GM12892 (cell line): Measurements from ENCODE around the gene ARMC9.

ENCODE experiments used
- POLR2A ChIP-seq: IDR thresholded peaks from 2 replicates; pipeline ENCODE4 v1.6.1; 2011; ENCODE audit warnings: low read depth, low read length, control low read depth
- POLR2AphosphoS5 ChIP-seq: IDR thresholded peaks from 2 replicates; pipeline ENCODE4 v1.6.1; 2011; ENCODE audit warnings: low read depth, low read length, control low read depth

- TF ChIP-seq POLR2A (no peak), POLR2AphosphoS5 (no peak)
These were observed 92.0 kb downstream of the ARMC9 start for GRCh38 chr2:231290321-231291015.
